Measurements from ENCODE around the gene C1orf159.

- no peak for TF ChIP-seq POLR2AphosphoS5 (IDR thresholded peaks at IDR 0.05)
- TF ChIP-seq CTCF (IDR thresholded peaks at IDR 0.05): no peak
- TF ChIP-seq POLR2A (IDR thresholded peaks at IDR 0.05): no peak
- TF ChIP-seq EP300 (IDR thresholded peaks at IDR 0.05): no peak
Measured at GRCh38 chr1:1082239-1082775, 33.6 kb downstream of the C1orf159 start.
